Suppressor macrophage treated with lipopolysaccharide for 1 hour (primary cell): ENCODE data around the gene MNX1.
A peak's percentile ranks its signal among the peaks of the same experiment; 100 is the strongest.

ENCODE experiments used
- DNase-seq, 3 donors: peaks; one replicate each; pipeline ENCODE4 v3.0.0-alpha.2; 2020 to 2022

Gene MNX1

DNA sequence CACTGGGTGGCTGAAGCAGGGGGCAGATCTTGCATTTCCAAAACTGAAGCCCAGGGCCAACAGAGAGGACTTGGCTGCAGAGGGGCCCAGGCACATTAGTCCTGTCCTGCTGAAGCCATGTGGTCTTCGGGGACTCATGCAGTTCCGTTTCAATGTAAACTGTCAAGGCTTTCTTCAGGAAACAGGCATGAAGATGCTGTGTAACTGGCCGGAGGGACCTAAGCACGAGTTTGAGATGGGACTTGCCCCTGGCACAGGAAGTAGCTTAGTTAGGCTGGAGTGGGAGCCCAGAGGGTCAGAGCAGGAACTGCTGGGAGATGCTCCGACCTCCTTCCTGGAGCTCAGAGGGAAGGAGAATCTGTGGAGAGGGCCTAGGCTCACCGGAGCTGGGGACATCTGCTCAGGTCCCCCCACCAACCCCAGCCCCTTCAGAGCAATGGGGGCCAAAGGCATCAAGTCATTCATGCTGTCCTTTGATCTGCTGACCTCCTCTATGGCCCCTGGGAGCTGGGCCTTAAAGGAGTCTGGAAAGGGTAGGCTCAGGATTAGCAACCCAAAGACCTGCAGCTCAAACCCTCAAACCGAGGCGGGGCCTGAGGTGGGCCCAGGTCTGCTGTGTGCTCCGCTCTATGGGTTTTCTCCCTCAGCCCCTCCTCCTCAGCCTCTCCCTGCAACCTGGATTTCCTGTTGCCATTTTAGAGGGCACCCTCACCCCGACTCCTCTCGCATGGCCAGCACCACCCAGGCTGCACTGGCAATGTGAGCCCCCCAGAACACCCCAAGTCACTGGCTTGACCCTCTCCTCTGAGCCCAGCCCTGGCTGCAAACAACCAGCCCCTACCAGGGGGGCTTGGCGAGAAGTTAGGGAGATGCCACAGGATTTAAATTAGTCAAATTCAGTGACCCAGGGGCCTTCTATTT, 4.4 kb upstream of the MNX1 start:
- DNase-seq, result no peak

GRCh38 chr7:157013602-157014549, 3.4 kb upstream of the MNX1 start:
- DNase-seq, result no peak

GRCh38 chr7:157013101-157013500, 2.6 kb upstream of the MNX1 start:
- no peak for DNase-seq

DNA sequence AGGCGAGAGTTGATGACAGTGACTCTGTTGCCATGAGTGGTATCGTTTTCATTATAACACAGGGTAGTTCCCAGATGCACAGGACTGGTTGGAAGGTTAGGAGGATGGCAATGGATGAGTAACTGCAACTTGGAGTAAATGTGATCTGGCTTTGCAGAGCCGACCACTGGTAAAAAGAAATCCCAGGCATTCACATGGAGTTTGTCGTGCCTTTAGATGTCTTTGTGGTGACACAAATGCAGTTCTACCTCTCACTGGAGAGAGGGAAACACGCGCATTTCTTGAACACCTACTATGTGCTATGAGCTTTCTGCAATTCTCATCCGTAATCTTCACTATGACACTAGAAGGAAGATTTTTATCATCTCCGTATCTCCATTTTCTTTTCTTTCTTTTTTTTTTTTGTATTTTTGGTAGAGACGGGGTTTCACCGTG, 1.7 kb upstream of the MNX1 start:
- no peak for DNase-seq

DNA sequence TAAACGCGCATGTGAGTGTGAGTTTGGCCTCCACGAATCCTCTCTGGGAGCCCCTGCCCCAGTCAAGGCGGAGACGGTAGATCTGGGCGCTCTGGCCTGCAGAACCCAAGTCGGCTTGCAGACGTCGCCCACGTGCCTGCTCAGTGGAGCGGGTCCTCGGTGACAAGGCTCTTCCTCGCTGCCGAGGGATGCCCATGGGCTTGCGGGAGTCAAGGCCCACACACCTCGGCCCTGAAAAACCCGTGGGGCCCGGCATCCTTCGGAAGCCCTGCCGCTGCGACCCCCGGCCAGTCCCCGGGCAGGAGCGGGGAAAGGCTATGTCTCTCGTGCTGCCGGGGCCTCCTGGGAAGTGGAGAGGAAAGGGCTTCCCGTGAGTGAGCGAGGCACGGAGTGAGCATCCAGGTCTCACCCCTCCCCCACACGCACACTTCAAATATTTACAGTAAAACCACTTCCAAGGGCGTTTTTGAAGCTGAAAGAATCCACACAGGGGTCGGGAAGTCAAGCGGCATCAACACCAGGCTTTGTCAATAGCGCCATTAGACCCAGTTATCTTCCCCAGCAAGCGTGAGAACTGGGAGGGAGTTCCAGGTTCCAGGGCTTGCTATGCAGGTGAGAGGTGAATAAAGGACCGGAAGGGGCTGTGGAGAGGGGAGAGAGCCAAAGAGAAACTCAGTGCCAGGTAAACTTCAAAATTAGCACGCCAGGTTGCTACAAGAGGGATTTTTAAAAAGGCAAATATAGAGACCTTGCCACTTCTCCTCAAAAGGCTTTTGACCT, 1.1 kb upstream of the MNX1 start:
- no peak for DNase-seq

- no peak for DNase-seq
These were observed 480 bp downstream of the MNX1 start for GRCh38 chr7:157009778-157010587.

DNA sequence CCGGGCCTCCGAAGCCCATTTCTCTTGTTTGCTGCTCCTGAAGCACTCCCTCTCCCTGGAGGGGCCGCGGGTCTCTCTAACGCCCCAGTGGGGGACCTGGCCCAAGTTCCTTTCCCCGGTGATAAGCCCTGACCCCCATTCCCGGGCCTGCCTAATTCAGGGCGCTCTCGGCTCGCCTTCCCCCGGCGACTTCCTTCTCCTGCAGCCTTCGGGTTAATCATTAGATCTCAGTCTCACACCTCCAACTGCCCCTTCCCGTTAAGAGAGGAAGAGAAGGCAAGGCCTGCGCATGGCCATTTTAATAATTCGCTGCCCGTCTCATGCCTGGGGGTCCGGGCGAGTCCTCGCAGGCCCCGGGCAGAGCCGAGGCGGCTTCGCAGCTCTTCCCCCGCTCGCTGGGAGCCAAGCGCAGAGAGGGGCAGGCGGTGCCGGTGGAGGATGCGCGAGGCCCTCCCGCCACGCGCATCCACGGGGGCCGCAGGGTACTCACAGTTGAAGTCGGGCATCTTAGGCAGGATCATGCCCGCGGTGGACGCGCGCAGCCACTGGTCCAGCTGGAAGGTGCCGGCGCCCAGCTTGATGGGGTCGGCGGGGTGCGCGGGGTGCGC, 1.2 kb downstream of the MNX1 start:
- no peak for DNase-seq

DNA sequence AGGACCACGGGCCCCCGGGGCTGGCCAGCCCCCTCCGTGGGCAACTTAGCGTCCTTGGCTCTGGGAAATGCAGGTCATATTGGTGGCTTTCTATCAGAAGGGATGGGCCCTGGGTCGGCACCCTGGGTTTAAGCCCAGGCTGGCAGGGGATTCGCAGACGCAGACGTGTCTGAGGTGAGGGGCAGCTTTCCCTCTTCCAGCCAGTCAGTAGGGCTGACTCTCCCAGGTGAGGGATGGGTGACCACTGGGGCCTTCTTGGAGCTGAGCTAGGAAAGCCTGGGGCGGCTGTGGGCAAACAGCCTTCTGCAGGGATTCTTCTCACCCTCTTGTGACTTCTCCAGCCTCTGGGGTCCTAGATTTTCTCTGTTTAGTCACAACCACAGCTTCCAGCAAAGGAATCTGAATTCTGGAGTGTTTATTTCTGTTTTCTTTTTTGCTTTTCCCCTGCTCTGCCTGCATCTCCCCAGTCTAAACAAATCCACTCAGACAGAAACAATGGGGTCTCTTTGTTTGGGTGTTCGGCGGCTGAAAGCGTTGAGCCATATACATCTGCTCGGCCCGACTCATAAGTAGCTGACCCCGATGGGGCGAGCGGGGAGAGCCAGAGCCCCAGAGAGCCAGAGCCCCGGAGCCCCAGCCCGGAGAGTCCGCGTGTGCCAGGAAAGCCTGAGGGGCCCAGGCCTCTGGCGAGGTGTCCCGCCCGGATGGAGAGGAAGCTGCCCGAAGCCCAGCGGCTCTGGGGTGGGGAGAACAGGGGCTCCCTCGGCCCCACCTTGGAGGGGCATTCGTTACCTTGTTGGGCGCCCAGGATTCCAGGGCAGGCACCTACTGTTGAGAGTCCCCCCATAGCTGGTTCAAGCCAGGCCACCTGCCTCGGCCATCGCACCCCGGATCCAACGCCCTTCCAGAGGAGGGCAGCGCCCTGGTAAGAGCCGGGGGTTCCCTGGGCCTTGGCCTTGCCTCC, 2.0 kb downstream of the MNX1 start:
- DNase-seq, result no peak

GRCh38 chr7:157007470-157008066, 2.9 kb downstream of the MNX1 start:
- no peak for DNase-seq

- no peak for DNase-seq
These were observed 3.5 kb downstream of the MNX1 start for GRCh38 chr7:157006829-157007469.

DNA sequence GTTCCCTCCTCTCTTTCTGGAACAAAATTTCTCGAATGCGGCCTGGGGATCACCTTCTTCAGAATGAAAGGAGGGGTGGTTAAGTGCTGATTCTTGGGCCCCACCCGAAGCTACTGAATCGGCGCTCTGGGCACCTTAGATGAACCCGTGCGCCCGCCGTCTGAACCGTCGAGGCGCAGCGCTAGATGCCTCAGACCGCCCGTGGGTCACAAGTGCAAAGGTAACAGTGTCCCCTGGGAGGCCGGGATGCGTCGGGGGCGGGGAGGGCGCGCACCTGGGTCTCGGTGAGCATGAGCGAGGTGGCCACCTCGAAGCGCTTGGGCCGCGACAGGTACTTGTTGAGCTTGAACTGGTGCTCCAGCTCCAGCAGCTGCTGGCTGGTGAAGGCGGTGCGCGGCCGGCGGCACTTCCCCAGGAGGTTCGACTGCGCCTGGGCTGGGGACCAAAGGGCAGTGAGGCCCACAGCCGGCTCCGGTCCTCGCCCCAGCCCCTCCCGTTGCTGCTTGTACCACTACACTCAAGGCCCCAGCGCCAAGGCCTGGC, 4.2 kb downstream of the MNX1 start:
- no peak for DNase-seq

GRCh38 chr7:157005456-157006204, 4.8 kb downstream of the MNX1 start:
- peak in 1 of 3 donors; percentile 35 for DNase-seq

- no peak for DNase-seq
These were observed 5.7 kb downstream of the MNX1 start for GRCh38 chr7:157004521-157005455.

DNA sequence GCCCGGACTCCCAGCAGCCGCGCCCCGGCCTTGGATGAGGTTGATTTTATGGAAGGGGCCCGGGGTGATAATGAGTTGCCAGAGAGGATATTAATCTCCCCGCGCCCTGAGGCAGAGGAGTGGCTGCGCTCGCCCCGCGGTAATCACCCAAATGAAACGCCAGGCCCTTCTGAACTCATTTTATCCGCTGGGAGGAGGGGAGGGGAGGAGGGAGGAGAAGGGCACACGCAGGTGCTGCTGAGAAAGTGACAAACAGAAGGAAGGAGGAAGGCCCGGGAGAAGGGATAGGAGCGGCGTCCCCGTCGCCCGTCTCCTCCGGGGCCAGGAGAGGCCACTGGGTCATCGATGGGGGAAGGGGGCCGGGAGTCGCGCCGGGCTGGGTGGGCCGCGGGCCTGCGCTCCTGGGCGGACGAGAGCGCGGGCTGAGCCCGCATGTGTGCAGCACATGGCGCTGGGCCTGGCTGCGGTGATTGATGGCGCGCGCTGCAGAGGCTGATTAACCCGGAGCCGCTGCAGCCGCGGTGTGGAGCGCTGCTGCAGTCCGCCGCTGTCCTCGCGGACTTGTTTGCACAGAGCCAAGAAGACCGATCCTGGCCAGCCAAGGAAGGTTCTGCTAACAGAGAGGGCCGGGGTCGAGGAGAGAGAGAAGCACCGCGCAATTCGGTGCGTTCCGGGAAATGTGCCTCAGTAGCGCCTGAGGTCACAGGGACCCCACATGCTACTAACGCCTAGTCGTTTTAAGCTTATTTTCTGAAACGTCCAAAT, 6.5 kb downstream of the MNX1 start:
- no peak for DNase-seq

GRCh38 chr7:157003445-157003755, 7.1 kb downstream of the MNX1 start:
- no peak for DNase-seq

- no peak for DNase-seq
These were observed 7.5 kb downstream of the MNX1 start for GRCh38 chr7:157002819-157003421.
